Fibroblast of villous mesenchyme (primary cell): ENCODE results near the gene LPAR3. TPM values are rescaled to one million over a fixed set of nuclear protein-coding genes. Genes with fewer than 3 reads are reported as not detected.

ENCODE experiments used
- DNase-seq: peaks from one replicate; pipeline ENCODE4 v3.0.0-alpha.2; 2010; ENCODE audit warnings: low read depth
- H3K4me3 ChIP-seq: 2 replicates; pipeline ENCODE4 v1.5.1; 2011; ENCODE audit warnings: low read depth, mild to moderate bottlenecking, low read length
- CTCF ChIP-seq: IDR thresholded peaks from 2 replicates; pipeline ENCODE4 v1.5.1; 2012; ENCODE audit warnings: low read depth, mild to moderate bottlenecking, low read length; ENCODE audit not compliant: insufficient read depth
- total RNA-seq: library from RNA; depleted of rRNA; stranded (reverse); fragments of >200 nt; gene quantifications from 2 replicates; pipeline ENCODE4 v1.2.3, GENCODE V29; 2012

The LPAR3 gene
- total RNA-seq, 1 donor = 2.6 TPM

GRCh38 chr1:84841971-84842370 is 51.0 kb downstream of the LPAR3 start:
- DNase-seq = no peak
- no peak overlapping the region for H3K4me3 ChIP-seq
- TF ChIP-seq CTCF = no peak

DNA sequence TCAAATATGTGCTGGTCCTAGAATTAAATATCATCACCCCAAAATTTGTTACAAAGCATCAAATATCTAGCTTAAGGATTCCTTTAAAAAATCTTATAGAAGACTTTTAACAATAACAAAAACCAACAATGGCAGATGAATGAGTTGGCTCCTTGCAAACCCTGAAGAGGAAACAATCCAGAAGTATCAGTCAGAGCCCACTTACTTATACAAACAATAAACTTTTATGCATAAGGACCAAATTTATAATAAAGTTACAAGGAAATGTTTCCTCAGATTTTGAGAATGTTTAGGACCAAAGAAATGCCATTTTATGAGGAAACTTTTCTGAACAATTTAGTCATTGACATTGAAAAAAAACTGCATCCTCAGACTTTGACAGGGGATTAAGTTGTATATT is 52.7 kb downstream of the LPAR3 start:
- DNase-seq = no peak
- no peak for TF ChIP-seq CTCF
- H3K4me3 ChIP-seq = no peak overlapping the region

GRCh38 chr1:84839544-84839943 is 53.5 kb downstream of the LPAR3 start:
- no peak overlapping the region for H3K4me3 ChIP-seq
- no peak for TF ChIP-seq CTCF
- DNase-seq = no peak

DNA sequence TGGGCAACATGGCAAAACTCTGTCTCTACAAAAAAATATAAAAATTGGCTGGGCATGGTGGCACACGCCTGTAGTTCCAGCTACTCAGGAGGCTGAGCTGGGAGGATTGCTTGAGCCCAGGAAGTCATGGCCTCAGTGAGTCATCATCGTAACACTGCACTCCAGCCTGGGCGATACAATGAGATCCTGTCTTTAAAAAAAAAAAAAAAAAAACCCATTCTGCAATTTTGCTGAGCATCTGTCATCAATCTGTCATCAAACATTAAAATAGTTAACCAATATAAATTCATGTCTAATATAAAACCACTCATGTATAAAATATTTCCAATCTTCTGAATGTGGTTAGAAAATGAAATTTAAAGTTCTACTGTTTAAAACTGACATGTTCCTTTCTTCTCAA is 56.9 kb downstream of the LPAR3 start:
- H3K4me3 ChIP-seq = no peak overlapping the region
- no peak for TF ChIP-seq CTCF
- no peak for DNase-seq

DNA sequence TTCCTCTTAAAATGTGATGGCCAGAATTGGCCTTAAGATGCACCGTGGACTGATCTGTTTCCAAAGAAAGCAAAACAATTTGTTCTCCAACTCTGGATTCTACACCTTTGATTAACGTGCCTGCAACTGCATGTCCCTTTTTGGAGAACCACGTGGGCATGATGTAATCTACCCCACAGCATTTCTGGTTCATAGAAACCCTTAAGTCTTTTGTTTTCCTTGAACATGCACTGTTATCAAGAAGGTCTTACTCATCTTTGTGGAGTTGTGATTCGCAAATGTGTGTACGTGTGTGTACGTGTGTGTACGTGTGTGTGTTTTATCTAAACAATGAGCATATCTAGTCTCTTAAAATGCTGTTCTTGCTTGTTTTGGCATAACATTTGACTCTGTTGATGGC is 57.8 kb downstream of the LPAR3 start:
- H3K4me3 ChIP-seq = no peak overlapping the region
- no peak for DNase-seq
- no peak for TF ChIP-seq CTCF

DNA sequence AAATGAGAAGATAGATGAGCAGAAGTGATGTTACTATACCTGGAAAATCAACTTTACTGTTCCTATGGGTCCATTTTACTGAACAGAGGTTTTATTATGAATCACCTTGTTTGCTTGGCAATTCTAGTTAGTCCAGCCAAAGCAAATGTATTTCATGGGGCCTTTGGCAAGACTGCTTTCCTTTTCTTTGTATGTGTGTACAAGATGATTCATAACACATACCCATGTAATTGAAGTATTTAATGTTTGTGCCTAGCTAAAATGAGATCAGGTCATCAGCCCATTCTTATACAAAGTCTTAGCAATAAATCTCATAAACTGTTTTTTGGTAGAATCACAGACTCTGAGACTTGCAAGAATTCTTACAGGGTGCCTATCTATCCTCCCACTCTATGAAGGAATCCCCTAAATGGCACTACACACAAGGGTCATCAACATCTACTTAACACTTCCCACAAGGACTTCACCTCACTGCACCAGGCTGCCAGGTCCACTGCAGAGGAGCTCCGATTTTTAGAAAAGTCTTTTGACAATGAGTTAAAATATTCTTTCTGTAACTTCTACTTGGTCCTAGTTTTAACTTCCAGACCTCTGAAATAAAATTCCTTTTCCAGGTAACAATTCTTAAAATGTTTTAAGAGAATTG is 58.5 kb downstream of the LPAR3 start:
- H3K4me3 ChIP-seq = no peak overlapping the region
- peak; percentile 46 for DNase-seq
- no peak for TF ChIP-seq CTCF

GRCh38 chr1:84833194-84833593 is 59.8 kb downstream of the LPAR3 start:
- no peak for TF ChIP-seq CTCF
- H3K4me3 ChIP-seq = no peak overlapping the region
- DNase-seq = peak; percentile 51
